Measurements from ENCODE around the gene MYB. TPM values are rescaled to one million over a fixed set of nuclear protein-coding genes. Genes with fewer than 3 reads are reported as not detected.

Gene MYB
- total and polyA plus RNA-seq, 2 experiments from 2014 or later = 4.2 to 7.9 TPM

DNA sequence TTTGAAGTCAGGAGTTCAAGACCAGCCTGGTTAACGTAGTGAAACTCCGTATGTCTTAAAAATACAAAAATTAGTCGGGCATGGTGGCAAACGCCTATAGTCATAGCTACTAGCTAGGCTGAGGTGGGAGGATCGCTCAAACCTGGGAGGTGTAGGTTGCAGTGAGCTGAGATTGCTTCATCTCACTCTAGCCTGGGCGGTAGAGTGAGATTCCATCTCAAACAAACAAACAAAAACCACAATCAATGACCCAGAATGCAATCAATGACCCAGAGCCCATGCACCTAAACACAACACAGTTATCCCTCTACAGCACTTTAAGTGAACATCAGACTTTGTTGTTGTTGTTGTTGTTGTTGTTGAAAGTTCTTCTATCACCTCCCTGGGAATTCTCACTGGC, 77.9 kb downstream of the MYB start:
- H3K9me3 Mint-ChIP-seq = peaks cover 8% of the 10 kb centered on the region; the same call in 2 of the 3 replicates
- H3K9me2 ChIP-seq (ENCODE audit: insufficient read depth) = peaks cover 19% of the 10 kb centered on the region
- TF ChIP-seq, protein P1, sequence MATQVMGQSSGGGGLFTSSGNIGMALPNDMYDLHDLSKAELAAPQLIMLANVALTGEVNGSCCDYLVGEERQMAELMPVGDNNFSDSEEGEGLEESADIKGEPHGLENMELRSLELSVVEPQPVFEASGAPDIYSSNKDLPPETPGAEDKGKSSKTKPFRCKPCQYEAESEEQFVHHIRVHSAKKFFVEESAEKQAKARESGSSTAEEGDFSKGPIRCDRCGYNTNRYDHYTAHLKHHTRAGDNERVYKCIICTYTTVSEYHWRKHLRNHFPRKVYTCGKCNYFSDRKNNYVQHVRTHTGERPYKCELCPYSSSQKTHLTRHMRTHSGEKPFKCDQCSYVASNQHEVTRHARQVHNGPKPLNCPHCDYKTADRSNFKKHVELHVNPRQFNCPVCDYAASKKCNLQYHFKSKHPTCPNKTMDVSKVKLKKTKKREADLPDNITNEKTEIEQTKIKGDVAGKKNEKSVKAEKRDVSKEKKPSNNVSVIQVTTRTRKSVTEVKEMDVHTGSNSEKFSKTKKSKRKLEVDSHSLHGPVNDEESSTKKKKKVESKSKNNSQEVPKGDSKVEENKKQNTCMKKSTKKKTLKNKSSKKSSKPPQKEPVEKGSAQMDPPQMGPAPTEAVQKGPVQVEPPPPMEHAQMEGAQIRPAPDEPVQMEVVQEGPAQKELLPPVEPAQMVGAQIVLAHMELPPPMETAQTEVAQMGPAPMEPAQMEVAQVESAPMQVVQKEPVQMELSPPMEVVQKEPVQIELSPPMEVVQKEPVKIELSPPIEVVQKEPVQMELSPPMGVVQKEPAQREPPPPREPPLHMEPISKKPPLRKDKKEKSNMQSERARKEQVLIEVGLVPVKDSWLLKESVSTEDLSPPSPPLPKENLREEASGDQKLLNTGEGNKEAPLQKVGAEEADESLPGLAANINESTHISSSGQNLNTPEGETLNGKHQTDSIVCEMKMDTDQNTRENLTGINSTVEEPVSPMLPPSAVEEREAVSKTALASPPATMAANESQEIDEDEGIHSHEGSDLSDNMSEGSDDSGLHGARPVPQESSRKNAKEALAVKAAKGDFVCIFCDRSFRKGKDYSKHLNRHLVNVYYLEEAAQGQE (IDR thresholded peaks at IDR 0.05; ENCODE audit: unreplicated experiment) = no peak
- TF ChIP-seq ZNF114 (CRISPR knock-in tag; IDR thresholded peaks at IDR 0.05) = no peak
- TF ChIP-seq STAT1 (IDR thresholded peaks at IDR 0.05; ENCODE audit: unreplicated experiment) = no peak
- TF ChIP-seq EZH2phosphoT487 (IDR thresholded peaks at IDR 0.05; ENCODE audit: unreplicated experiment) = no peak
- no peak for TF ChIP-seq NANOG (IDR thresholded peaks at IDR 0.05; ENCODE audit: borderline replicate concordance)
- no peak for TF ChIP-seq JUNB (IDR thresholded peaks at IDR 0.05; ENCODE audit: unreplicated experiment)
- TF ChIP-seq, protein P2, sequence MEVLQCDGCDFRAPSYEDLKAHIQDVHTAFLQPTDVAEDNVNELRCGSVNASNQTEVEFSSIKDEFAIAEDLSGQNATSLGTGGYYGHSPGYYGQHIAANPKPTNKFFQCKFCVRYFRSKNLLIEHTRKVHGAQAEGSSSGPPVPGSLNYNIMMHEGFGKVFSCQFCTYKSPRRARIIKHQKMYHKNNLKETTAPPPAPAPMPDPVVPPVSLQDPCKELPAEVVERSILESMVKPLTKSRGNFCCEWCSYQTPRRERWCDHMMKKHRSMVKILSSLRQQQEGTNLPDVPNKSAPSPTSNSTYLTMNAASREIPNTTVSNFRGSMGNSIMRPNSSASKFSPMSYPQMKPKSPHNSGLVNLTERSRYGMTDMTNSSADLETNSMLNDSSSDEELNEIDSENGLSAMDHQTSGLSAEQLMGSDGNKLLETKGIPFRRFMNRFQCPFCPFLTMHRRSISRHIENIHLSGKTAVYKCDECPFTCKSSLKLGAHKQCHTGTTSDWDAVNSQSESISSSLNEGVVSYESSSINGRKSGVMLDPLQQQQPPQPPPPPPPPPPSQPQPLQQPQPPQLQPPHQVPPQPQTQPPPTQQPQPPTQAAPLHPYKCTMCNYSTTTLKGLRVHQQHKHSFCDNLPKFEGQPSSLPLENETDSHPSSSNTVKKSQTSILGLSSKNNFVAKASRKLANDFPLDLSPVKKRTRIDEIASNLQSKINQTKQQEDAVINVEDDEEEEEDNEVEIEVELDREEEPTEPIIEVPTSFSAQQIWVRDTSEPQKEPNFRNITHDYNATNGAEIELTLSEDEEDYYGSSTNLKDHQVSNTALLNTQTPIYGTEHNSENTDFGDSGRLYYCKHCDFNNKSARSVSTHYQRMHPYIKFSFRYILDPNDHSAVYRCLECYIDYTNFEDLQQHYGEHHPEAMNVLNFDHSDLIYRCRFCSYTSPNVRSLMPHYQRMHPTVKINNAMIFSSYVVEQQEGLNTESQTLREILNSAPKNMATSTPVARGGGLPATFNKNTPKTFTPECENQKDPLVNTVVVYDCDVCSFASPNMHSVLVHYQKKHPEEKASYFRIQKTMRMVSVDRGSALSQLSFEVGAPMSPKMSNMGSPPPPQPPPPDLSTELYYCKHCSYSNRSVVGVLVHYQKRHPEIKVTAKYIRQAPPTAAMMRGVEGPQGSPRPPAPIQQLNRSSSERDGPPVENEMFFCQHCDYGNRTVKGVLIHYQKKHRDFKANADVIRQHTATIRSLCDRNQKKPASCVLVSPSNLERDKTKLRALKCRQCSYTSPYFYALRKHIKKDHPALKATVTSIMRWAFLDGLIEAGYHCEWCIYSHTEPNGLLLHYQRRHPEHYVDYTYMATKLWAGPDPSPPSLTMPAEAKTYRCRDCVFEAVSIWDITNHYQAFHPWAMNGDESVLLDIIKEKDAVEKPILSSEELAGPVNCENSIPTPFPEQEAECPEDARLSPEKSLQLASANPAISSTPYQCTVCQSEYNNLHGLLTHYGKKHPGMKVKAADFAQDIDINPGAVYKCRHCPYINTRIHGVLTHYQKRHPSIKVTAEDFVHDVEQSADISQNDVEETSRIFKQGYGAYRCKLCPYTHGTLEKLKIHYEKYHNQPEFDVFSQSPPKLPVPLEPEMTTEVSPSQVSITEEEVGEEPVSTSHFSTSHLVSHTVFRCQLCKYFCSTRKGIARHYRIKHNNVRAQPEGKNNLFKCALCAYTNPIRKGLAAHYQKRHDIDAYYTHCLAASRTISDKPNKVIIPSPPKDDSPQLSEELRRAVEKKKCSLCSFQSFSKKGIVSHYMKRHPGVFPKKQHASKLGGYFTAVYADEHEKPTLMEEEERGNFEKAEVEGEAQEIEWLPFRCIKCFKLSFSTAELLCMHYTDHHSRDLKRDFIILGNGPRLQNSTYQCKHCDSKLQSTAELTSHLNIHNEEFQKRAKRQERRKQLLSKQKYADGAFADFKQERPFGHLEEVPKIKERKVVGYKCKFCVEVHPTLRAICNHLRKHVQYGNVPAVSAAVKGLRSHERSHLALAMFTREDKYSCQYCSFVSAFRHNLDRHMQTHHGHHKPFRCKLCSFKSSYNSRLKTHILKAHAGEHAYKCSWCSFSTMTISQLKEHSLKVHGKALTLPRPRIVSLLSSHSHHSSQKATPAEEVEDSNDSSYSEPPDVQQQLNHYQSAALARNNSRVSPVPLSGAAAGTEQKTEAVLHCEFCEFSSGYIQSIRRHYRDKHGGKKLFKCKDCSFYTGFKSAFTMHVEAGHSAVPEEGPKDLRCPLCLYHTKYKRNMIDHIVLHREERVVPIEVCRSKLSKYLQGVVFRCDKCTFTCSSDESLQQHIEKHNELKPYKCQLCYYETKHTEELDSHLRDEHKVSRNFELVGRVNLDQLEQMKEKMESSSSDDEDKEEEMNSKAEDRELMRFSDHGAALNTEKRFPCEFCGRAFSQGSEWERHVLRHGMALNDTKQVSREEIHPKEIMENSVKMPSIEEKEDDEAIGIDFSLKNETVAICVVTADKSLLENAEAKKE (CRISPR knock-in tag; IDR thresholded peaks at IDR 0.05) = no peak
- TF ChIP-seq, protein P3, sequence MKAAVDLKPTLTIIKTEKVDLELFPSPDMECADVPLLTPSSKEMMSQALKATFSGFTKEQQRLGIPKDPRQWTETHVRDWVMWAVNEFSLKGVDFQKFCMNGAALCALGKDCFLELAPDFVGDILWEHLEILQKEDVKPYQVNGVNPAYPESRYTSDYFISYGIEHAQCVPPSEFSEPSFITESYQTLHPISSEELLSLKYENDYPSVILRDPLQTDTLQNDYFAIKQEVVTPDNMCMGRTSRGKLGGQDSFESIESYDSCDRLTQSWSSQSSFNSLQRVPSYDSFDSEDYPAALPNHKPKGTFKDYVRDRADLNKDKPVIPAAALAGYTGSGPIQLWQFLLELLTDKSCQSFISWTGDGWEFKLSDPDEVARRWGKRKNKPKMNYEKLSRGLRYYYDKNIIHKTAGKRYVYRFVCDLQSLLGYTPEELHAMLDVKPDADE (IDR thresholded peaks at IDR 0.05) = no peak
- no peak for TF ChIP-seq ZNF331 (CRISPR knock-in tag; IDR thresholded peaks at IDR 0.05; ENCODE audit: low read depth)
- TF ChIP-seq EZH2 (IDR thresholded peaks at IDR 0.05; ENCODE audit: low read depth, unreplicated experiment) = no peak
- TF ChIP-seq CREB1 (CRISPR knock-in tag; IDR thresholded peaks at IDR 0.05; ENCODE audit: low read depth) = no peak
- TF ChIP-seq POLR2AphosphoS5 (IDR thresholded peaks at IDR 0.05; ENCODE audit: low read depth) = no peak
- no peaks in the 10 kb centered on the region; the same call in 1 of the 2 replicates for H3K4me1 ChIP-seq (ENCODE audit: insufficient read depth)
- peak overlapping the region; percentile 74; the same call in 1 of the 2 replicates for H2AFZ ChIP-seq
- no peaks in the 10 kb centered on the region for H3K79me2 ChIP-seq (replicated peaks; ENCODE audit: insufficient read depth)
- H3K4me3 Mint-ChIP-seq = no peak overlapping the region
- H3K27ac Mint-ChIP-seq = no peak overlapping the region
- H4K20me1 ChIP-seq (replicated peaks; ENCODE audit: insufficient read depth) = no peaks in the 10 kb centered on the region
- H3K4me2 ChIP-seq = no peak overlapping the region
- H3K4me1 Mint-ChIP-seq = peaks cover 8% of the 10 kb centered on the region
- no peak overlapping the region for H3K4me3 ChIP-seq
- no peaks in the 10 kb centered on the region for H3F3A ChIP-seq (replicated peaks; ENCODE audit: low read depth)
- no peak for ATAC-seq
- no peaks in the 10 kb centered on the region; the same call in 2 of the 3 replicates for H3K36me3 Mint-ChIP-seq (ENCODE audit: low read depth)
- no peaks in the 10 kb centered on the region; the same call in 1 of the 2 replicates for H3K36me3 ChIP-seq (ENCODE audit: insufficient read depth)
- no peak for DNase-seq (ENCODE audit: low spot score)
- H3K27me3 Mint-ChIP-seq (ENCODE audit: insufficient read depth, low read depth, poor library complexity) = peaks cover 1% of the 10 kb centered on the region
- H3K27me3 ChIP-seq (ENCODE audit: insufficient read depth) = no peaks in the 10 kb centered on the region
- no peak overlapping the region for H3K27ac ChIP-seq (ENCODE audit: low read depth)

Measured in GM23338 (cell line).